GM18907 (cell line): ENCODE measurements around the gene KRT82.
"Not testable (repeated sequence)": the region's sequence is repeated elsewhere in the genome, so short reads cannot be mapped to it uniquely, and the experiment has no call there.

Experiments used
- ATAC-seq: cut with Tn5 transposase; IDR thresholded peaks from one replicate; pipeline ENCODE4 v1.9.1; 2021; ENCODE audit warnings: mild to moderate bottlenecking, moderate library complexity; ENCODE audit not compliant: unreplicated experiment

The KRT82 gene

GRCh38 chr12:52413782-52414345 is 7.7 kb upstream of the KRT82 start:
- no peak for ATAC-seq

GRCh38 chr12:52413202-52413601 is 7.1 kb upstream of the KRT82 start:
- no peak for ATAC-seq

GRCh38 chr12:52411815-52412214 is 5.7 kb upstream of the KRT82 start:
- ATAC-seq: no peak

- ATAC-seq: not testable (repeated sequence)
Measured at GRCh38 chr12:52410589-52411248, 4.6 kb upstream of the KRT82 start.

- ATAC-seq: no peak
Measured at GRCh38 chr12:52407918-52408317, 1.8 kb upstream of the KRT82 start.

GRCh38 chr12:52404951-52405350 is 1.2 kb downstream of the KRT82 start:
- no peak for ATAC-seq

- no peak for ATAC-seq
Measured at GRCh38 chr12:52403561-52403960, 2.6 kb downstream of the KRT82 start.

- no peak for ATAC-seq
Measured at GRCh38 chr12:52402873-52403540, 3.1 kb downstream of the KRT82 start.

GRCh38 chr12:52402377-52402776 is 3.8 kb downstream of the KRT82 start:
- ATAC-seq: no peak

GRCh38 chr12:52401926-52402325 is 4.2 kb downstream of the KRT82 start:
- no peak for ATAC-seq

- ATAC-seq: no peak
Measured at GRCh38 chr12:52401526-52401925, 4.6 kb downstream of the KRT82 start.

GRCh38 chr12:52400906-52401305 is 5.2 kb downstream of the KRT82 start:
- ATAC-seq: no peak

- no peak for ATAC-seq
Measured at GRCh38 chr12:52399756-52400155, 6.4 kb downstream of the KRT82 start.

- ATAC-seq: no peak
Measured at GRCh38 chr12:52398176-52398575, 8.0 kb downstream of the KRT82 start.

- no peak for ATAC-seq
Measured at GRCh38 chr12:52396656-52397055, 9.5 kb downstream of the KRT82 start.

GRCh38 chr12:52395761-52396434 is 10.2 kb downstream of the KRT82 start:
- no peak for ATAC-seq

- no peak for ATAC-seq
Measured at GRCh38 chr12:52394836-52395405, 11.2 kb downstream of the KRT82 start.

- ATAC-seq: no peak
Measured at GRCh38 chr12:52392465-52393007, 13.6 kb downstream of the KRT82 start.

GRCh38 chr12:52391618-52392002 is 14.5 kb downstream of the KRT82 start:
- ATAC-seq: no peak

- no peak for ATAC-seq
Measured at GRCh38 chr12:52390739-52391617, 15.2 kb downstream of the KRT82 start.
